ENCODE results near the gene KLHDC2. TPM values are rescaled to one million over a fixed set of nuclear protein-coding genes. Genes with fewer than 3 reads are reported as not detected.
"Not testable (repeated sequence)": the region's sequence is repeated elsewhere in the genome, so short reads cannot be mapped to it uniquely, and the experiment has no call there.

KLHDC2 gene, protein sequence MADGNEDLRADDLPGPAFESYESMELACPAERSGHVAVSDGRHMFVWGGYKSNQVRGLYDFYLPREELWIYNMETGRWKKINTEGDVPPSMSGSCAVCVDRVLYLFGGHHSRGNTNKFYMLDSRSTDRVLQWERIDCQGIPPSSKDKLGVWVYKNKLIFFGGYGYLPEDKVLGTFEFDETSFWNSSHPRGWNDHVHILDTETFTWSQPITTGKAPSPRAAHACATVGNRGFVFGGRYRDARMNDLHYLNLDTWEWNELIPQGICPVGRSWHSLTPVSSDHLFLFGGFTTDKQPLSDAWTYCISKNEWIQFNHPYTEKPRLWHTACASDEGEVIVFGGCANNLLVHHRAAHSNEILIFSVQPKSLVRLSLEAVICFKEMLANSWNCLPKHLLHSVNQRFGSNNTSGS
- total RNA-seq: 10 to 100 TPM; 48.4 to 53.9 TPM

DNA sequence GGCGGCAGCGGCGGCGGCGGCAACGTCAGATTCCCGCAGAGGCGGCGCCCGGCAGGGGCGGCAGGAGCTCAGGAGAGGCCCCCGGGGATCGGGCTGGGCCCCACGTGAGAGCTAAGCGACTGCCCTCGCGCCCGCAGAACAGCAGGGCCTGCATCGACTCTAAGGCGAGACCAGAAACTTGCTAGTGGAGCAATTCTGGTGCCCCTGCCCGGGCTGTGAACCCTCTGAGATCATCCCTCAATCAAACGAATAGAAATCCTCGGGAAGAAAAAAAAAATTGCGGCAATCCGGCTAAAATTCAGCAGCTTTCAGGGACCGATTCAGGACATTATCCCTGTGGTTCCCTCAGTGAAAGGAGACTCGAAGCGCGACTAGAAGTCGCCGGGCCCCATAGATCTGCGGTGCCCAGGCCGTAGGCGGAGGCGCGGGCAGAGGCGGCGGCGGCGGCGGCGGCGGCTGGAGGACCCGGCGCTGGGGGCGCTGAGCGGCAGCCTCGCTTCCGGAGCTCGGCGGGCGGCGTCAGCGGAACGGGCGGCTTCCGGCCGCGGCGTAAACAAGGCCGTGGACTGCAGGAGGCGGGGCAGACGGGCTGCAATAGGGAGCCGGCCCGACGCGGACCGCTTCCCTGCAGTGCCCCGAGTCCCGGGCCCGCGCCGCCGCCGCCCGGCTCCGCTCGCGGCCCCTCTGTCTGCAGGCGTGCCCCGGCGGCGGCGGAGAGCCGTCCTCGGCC, at the start of gene KLHDC2:
Gene KLHDC2, plus strand, starts transcription at position 583 of the 730 bp plus-strand sequence. CDS start 316 bp downstream, outside the sequence.
- Histone ChIP-seq H3K4me1 (ENCODE audit: control insufficient read depth in 1 of 2, low read depth in 2 of 2) (peaks cover 17 to 31% of the 10 kb centered on the region in 2 donors), H3K27ac (peak within 1 kb of the TSS; percentile 92 to 95), H3K4me3 (peak within 1 kb of the TSS; percentile 79), H3K9me3 (no peaks in the 10 kb centered on the region), H3K36me3 (peaks cover 5% of the 10 kb centered on the region), H3K27me3 (replicated peaks; ENCODE audit: insufficient read depth) (no peaks in the 10 kb centered on the region)
- DNase-seq (ENCODE audit: low spot score): peak; percentile 60
- ATAC-seq (ENCODE audit: insufficient number of reproducible peaks, low FRiP score, low read depth): peak; percentile 76
- TF ChIP-seq, protein P1, sequence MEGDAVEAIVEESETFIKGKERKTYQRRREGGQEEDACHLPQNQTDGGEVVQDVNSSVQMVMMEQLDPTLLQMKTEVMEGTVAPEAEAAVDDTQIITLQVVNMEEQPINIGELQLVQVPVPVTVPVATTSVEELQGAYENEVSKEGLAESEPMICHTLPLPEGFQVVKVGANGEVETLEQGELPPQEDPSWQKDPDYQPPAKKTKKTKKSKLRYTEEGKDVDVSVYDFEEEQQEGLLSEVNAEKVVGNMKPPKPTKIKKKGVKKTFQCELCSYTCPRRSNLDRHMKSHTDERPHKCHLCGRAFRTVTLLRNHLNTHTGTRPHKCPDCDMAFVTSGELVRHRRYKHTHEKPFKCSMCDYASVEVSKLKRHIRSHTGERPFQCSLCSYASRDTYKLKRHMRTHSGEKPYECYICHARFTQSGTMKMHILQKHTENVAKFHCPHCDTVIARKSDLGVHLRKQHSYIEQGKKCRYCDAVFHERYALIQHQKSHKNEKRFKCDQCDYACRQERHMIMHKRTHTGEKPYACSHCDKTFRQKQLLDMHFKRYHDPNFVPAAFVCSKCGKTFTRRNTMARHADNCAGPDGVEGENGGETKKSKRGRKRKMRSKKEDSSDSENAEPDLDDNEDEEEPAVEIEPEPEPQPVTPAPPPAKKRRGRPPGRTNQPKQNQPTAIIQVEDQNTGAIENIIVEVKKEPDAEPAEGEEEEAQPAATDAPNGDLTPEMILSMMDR (IDR thresholded peaks at IDR 0.05): peak; percentile 9

DNA sequence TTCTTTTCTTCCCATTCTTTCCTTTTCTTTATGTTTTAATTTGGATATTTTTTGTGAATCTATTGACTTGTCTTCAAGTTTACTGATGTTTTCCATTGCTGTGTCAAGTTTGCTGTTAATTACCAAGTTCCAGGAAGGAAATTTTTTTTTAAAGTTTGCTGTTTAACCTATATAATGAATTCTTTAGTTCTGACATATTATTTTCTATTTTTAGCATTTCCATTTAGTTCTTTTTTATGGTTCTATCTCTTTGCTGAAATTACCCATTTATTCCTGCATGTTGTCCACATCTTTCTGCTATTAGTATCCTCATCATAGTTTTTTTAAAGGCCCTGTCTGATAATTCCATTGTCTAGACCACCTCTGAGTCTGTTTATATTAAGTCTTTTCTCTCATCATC, 47.2 kb upstream of the KLHDC2 start:
- TF ChIP-seq, protein P1 (IDR thresholded peaks at IDR 0.05): no peak
- no peak for ATAC-seq (ENCODE audit: insufficient number of reproducible peaks, low FRiP score, low read depth)
- no peaks in the 10 kb centered on the region for H3K4me1 ChIP-seq (ENCODE audit: control insufficient read depth in 1 of 2, low read depth in 2 of 2)
- H3K36me3 ChIP-seq: peaks cover 15% of the 10 kb centered on the region
- no peak for DNase-seq (ENCODE audit: low spot score)
- H3K27me3 ChIP-seq (replicated peaks; ENCODE audit: insufficient read depth): no peaks in the 10 kb centered on the region
- no peaks in the 10 kb centered on the region for H3K9me3 ChIP-seq
- no peak overlapping the region for H3K4me3 ChIP-seq
- H3K27ac ChIP-seq: no peak overlapping the region

DNA sequence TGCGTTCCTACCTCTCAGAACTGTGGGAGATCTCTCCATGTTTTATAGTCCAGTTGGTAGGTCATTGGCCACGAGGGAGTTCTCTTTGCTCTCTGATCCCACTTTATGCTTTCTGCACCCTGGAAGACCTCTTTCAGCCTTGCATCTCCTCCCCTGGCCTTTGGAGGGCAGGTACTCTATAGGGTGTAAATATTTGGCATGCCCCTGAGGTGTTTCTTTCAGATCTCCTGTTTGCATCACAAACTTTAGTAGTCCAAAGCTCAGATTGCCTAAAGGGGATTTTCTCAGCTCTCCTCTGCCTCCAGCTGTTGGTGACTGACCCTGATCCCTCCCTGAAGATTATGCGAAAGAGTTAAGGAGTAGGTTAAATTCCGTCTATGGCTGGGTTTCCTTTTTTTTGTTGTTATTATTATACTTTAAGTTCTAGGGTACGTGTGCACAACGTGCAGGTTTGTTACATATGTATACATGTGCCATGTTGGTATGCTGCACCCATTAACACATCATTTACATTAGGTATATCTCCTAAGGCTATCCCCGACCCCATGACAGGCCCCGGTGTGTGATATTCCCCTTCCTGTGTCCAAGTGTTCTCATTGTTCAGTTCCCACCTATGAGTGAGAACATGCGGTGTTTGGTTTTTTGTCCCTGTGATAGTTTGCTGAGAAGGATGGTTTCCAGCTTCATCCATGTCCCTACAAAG, 46.1 kb upstream of the KLHDC2 start:
- not testable (repeated sequence) for ATAC-seq (ENCODE audit: insufficient number of reproducible peaks, low FRiP score, low read depth); H3K4me1 ChIP-seq (ENCODE audit: control insufficient read depth in 1 of 2, low read depth in 2 of 2); H3K4me3 ChIP-seq; H3K27me3 ChIP-seq (replicated peaks; ENCODE audit: insufficient read depth); H3K9me3 ChIP-seq; H3K27ac ChIP-seq; DNase-seq (ENCODE audit: low spot score)
- H3K36me3 ChIP-seq: peaks cover 26% of the 10 kb centered on the region

DNA sequence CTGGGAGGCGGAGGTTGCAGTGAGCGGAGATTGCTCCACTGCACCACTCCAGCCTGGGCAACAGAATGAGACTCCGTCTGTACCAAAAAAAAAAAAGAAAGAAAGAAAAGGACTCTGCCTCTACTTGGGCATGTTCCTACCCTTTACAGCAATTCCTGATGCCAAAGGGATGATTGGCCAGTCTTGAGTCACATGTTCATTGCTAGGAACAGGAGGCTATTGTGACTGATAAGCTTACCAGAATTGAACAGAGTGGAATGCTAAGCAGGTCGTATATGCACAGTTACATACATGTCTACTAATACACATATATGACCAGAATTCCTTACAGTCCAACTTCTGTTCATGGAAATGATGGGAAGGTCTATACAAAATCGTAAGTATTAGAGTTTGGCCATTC, 40.8 kb upstream of the KLHDC2 start:
- Histone ChIP-seq H3K36me3 (peaks cover 15% of the 10 kb centered on the region), H3K4me3 (no peak overlapping the region), H3K27ac (no peak overlapping the region), H3K4me1 (ENCODE audit: control insufficient read depth in 1 of 2, low read depth in 2 of 2) (no peaks in the 10 kb centered on the region), H3K9me3 (no peaks in the 10 kb centered on the region), H3K27me3 (replicated peaks; ENCODE audit: insufficient read depth) (no peaks in the 10 kb centered on the region)
- DNase-seq (ENCODE audit: low spot score): no peak
- no peak for ATAC-seq (ENCODE audit: insufficient number of reproducible peaks, low FRiP score, low read depth)
- TF ChIP-seq, protein P1 (IDR thresholded peaks at IDR 0.05): no peak

DNA sequence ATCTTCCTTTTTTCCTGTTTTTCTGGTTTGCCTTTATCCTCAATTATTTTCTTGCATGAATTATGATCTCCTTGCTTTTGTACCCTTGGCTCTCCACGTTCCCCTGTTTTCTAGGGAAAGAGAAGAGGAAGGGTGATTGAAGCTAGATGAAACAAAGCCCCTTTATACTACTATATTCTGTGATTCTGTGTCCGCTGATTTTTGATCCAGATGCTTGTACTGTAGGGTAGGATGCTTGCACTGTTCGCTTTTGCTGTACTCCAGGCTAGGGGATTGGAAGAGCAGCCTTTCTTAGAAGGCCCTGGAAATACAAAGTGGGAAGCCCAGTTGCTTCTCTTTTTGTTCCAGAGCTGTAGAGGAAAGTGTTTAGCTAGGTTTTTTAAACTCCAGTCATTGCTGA, 35.1 kb upstream of the KLHDC2 start:
- Histone ChIP-seq H3K36me3 (peaks cover 4% of the 10 kb centered on the region), H3K9me3 (no peaks in the 10 kb centered on the region), H3K27me3 (replicated peaks; ENCODE audit: insufficient read depth) (no peaks in the 10 kb centered on the region), H3K27ac (no peak overlapping the region), H3K4me1 (ENCODE audit: control insufficient read depth in 1 of 2, low read depth in 2 of 2) (no peaks in the 10 kb centered on the region), H3K4me3 (no peak overlapping the region)
- DNase-seq (ENCODE audit: low spot score): no peak
- TF ChIP-seq, protein P1 (IDR thresholded peaks at IDR 0.05): no peak
- ATAC-seq (ENCODE audit: insufficient number of reproducible peaks, low FRiP score, low read depth): no peak
